Measurements from ENCODE around the gene CYP2S1.

CYP2S1 gene

DNA sequence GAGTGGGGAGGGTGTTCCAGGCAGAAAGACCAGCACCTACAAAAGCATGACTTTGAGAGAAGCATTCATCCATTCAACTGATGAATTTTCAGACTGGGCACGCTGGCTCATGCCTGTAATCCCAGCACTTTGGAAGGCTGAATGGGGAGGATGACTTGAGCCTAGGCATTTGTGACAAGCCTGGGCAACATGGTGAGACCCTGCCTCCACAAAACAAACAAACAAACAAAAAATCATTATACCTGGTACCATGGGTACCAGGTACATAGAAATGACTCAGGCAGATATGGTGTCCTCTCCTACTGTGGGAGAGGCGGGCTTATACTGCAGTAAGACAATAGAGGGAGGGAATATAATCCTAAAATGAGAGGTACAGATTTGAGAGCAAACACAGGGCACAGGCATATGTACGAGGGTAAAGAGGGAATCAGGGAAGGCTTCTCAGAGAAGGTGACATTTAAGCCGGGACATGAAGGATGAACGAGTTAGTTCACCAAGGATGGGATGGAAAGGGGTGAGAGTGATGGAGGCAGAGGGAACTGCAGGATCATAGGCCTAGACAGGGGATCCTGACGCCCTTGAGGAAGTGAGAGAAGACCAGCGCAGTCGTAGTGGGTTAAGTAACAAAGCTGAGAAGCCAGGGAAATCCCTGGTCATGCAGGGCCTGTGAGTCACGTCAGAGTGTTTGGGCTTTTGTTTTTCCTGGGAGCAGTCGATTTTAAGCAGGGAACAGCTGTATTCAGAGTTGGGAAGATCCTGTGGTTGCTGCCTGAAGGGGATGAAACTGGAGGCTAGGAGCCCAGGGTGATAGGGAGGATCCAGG is 2.9 kb downstream of the CYP2S1 start:
- peak in 1 of 2 donors; percentile 46 for DNase-seq

DNA sequence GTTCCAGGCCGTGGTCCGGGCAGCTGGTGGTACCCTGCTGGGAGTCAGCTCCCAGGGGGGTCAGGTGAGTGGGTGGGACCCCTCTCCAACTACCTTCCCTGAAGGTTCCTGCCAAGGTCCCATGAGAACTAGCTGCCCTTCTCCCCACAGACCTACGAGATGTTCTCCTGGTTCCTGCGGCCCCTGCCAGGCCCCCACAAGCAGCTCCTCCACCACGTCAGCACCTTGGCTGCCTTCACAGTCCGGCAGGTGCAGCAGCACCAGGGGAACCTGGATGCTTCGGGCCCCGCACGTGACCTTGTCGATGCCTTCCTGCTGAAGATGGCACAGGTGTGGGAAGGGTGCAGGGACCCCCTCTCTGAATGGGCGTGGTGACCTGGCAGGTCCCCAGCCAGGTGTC is 5.5 kb downstream of the CYP2S1 start:
- DNase-seq, result no peak

DNA sequence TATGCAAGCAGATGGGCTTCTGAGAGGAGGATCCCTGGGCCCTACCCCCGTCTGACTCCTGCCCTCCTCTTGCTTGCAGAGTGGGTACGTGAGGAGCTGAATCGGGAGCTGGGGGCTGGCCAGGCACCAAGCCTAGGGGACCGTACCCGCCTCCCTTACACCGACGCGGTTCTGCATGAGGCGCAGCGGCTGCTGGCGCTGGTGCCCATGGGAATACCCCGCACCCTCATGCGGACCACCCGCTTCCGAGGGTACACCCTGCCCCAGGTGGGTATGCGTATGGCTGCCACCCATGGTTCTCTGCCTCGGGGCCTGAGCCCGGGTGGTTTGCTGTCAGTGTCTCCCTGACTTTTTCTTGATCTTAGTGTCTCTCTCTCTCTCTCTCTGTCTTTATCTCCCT is 10.4 kb downstream of the CYP2S1 start:
- DNase-seq, result no peak

DNA sequence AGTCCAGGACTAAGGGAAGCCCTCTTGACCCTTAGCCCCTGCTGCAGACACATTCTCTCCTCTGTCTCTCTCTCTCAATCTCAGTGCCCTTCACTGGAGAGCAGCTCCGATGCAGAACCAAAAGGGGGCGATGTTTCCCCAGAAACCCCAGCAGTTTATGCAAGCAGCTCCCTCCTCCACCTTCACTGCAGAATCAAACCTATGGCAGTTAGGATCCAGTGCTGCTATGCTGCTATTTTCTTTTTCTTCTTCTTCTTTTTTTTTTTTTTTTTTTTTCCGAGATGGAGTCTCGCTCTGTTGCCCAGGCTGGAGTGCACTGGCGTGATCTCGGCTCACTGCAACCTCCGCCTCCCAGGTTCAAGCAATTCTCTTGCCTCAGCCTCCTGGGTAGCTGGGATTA is 11.3 kb downstream of the CYP2S1 start:
- DNase-seq, result peak; percentile 88 to 91

DNA sequence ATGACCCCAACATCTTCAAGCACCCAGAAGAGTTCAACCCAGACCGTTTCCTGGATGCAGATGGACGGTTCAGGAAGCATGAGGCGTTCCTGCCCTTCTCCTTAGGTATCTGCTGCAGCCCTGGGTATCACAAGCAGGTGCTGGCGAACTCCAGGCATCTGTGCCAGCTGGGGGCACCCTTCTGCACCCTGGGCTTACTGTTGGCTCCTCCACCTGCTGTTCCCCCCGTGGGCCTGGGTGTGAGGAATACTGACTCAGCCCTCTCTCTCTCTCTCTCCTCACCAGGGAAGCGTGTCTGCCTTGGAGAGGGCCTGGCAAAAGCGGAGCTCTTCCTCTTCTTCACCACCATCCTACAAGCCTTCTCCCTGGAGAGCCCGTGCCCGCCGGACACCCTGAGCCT is 13.0 kb downstream of the CYP2S1 start:
- no peak for DNase-seq

DNA sequence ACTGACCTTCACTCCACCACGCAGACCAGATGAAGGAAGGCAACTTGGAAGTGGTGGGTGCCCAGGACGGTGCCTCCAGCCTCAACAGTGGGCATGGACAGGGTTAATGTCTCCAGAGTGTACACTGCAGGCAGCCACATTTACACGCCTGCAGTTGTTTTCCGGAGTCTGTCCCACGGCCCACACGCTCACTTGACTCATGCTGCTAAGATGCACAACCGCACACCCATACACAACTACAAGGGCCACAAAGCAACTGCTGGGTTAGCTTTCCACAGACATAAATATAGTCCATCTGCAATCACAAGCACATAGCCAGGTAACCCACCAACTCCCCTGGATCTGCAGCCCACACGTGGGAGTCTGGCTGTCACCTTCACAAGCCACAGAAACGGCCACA is 13.4 kb downstream of the CYP2S1 start:
- DNase-seq, result no peak

DNA sequence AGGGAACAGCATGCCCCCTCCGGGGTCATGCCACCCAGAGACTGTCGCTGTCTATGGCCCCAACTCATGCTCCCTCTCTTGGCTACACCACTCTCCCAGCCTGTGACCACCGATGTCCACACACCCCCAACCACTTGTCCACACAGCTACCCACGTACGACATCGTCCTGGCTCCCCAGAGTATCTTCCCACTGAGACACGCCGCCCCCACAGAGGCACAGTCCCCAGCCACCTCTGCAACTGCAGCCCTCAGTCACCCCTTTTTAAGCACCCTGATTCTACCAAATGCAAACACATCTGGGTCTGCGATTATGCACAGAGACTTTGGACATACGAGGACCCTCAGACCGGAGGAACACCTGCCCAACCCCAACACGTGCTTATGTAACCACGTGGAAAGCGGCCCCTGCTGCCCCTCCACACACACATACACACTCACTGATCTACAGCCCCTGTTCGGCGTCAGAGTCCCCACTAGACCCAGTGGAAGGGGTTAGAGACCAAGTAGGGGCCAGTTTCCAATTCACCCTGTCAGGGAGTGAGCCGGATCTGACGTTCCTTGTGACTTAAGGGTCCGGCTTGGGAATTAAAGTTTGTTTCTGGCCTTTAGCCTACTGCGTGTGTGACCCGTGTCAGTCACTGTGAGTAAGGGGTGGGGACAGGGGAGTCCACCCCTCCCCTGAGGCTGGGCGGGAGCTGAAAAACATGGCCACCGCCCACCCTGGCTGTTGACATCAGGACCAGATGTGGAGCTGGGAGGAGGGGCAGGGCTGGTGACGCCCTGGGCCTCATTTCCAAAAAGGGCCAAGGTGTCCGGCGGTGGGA is 14.1 kb downstream of the CYP2S1 start:
- no peak for DNase-seq

DNA sequence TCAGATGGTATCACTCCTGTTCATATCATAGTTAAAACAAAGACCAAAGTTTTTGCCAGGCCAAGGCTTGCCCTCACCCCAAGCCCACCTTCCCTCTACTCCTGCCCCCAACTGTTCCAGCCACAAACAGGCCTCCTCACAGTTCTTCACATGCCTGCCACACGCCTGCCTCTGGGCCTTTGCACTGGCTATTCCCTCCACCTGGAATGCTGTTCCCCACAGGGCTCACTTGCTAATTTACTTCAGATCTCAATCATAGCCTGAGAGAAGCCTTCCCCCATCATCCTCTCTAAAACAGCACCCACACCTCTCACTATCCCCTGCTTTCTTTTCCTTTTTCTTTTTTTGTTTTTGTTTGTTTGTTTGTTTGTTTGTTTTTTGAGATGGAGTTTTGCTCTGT is 21.1 kb downstream of the CYP2S1 start:
- no peak for DNase-seq

DNA sequence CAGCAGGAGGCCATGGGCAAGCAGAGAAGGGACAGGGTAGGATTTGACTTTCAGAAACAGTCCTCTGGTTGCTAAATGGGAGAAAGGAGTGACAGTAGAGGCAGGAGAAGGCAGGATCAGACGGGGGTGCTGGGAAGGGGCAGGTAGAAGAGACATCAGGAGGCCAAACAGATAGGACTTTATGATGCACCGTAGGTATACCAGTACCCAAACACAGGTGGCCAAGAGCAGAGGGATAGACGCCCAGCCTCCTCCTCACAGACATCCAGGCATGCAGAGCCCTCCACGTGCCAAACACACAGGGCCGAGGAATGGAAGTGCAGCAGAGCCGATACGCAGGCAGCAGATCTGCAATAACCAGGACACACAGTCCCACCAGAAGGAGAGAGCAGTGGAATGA is 24.7 kb downstream of the CYP2S1 start:
- no peak for DNase-seq

DNA sequence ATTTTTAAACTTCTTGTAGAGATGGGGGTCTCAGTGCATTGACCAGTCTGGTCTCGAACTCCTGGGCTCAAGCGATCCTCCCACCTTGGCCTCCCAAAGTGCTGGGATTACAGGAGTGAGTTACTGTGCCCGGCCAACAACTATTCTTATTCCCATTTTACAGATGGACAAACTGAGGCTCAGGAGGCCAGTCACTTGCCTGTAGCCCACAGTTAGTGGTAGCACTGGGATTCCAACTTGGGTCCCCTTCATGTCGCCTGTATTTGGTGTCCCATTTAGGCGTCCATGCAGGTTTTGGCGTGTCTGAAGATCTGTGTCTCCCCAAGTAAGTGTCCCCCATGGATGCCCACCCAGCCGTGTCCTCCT is 25.2 kb downstream of the CYP2S1 start:
- DNase-seq, result no peak

DNA sequence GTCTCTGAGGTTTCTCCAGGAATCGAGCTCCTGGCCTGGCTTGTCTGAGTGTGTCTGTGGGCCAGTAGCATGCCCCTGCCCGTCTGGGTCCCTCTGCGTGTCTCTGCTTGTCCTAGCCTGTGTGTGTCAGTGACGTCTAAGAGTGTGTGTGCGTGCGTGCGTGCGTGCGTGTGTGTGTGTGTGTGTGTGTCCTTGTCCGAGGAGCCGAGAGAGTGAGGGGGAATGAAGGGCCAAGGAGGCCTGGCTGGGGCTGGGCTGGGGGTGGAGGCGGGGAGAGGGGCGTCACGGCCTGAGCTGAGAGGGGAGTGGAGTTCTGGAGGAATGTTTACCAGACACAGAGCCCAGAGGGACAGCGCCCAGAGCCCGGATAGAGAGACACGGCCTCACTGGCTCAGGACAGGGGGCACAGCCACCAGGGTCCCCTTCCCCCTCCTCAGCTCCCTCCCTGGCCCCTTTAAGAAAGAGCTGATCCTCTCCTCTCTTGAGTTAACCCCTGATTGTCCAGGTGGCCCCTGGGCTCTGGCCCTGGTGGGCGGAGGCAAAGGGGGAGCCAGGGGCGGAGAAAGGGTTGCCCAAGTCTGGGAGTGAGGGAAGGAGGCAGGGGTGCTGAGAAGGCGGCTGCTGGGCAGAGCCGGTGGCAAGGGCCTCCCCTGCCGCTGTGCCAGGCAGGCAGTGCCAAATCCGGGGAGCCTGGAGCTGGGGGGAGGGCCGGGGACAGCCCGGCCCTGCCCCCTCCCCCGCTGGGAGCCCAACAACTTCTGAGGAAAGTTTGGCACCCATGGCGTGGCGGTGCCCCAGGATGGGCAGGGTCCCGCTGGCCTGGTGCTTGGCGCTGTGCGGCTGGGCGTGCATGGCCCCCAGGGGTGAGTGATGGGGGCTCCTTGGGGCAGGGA is 25.8 kb downstream of the CYP2S1 start, which contains the start of gene AXL:
Gene AXL, plus strand, starts transcription at position 609 of the 893 bp plus-strand sequence. Its CDS starts 170 bp downstream, at position 779.
- DNase-seq, result no peak

DNA sequence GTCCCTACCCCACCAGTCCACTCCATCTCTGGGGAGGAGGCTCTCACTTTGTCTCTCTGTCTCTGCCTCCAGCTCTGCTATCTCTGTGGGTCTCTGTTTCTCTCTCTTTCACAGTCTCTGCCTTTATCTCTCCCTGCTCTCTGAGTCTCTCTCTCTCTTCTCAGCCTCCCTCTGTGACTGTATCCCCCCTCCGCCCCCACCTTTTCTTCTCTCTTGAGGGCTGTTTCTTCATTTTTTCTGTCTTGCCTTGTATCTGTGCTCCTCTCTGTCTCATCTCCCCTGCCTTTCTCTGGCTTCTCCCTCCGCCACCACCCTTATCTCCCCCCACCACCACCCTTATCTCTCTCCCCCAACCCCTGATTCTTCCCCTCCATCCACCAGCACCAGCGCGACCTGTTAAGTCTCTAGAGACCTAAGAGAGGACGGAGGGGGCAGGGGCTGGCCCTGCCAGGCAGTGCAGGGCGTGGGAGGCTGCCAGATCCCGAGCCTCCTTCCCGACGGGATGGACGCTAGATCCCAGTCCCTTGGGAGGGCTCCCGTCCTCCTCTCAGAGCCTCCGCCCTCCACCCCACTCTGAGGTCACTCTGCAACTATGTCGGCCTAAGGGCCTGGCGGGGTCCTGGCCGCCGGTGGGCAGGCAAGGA is 27.0 kb downstream of the CYP2S1 start:
- DNase-seq, result no peak

DNA sequence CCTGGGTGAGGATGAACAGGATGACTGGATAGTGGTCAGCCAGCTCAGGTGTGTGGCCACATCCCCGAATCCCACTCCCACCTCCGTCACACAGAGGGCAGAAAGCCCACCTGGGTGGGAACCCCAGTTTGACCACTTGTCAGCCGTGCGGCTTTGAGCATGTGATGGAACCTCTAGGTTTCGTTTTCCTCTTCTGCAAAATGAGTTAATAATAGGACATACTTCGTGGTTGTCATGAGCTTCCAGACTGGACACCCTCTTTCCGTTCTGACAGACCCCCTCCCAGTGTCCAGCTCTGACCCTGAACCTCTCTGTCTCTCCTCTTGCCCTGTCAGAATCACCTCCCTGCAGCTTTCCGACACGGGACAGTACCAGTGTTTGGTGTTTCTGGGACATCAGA is 27.8 kb downstream of the CYP2S1 start:
- DNase-seq, result no peak

DNA sequence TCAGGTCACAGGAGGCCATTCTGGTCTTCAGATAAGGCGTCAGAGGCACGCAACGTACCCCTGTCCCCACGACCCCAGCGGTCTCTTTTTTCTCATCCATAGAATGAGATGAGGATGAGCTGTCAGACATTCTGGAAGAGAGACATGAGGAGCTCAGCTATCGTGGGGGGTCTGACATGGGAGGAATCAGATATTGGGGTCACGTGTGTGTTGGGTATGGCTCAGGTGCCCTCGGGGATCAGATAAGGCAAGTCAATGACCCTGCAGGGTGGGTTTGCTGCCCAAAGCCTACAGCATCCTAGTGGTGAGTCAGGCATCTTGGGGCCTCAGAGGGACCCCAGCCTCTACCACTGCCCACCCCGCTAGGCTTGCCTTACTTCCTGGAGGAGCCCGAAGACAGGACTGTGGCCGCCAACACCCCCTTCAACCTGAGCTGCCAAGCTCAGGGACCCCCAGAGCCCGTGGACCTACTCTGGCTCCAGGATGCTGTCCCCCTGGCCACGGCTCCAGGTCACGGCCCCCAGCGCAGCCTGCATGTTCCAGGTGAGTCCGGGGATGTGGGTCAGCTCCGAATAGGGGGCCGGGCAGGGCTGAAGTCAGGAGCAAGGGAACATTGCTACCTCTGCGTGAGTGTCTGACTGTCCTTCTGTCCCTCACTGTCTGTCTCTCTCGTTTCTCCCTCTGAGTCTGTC is 28.6 kb downstream of the CYP2S1 start:
- DNase-seq, result no peak

DNA sequence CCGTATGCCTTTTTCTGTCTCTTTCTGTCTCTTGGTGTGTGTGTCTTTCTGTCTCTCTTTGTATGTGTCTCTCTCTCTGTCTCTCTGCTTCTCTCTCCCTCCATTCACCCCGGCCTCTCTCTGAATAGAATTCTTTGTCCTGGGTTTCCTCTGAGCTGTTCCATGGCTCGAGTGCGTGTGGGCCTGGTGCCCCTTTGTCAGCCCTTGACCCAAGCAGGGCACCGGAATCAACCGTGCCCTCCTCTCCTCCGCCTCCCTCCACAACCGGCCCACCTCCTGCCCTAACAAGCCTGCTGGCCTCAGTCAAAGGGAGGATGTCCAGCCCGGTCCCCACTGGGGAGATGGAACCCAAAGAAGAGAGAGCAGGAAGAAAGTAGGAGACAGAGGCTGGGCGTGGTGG is 29.2 kb downstream of the CYP2S1 start:
- no peak for DNase-seq

DNA sequence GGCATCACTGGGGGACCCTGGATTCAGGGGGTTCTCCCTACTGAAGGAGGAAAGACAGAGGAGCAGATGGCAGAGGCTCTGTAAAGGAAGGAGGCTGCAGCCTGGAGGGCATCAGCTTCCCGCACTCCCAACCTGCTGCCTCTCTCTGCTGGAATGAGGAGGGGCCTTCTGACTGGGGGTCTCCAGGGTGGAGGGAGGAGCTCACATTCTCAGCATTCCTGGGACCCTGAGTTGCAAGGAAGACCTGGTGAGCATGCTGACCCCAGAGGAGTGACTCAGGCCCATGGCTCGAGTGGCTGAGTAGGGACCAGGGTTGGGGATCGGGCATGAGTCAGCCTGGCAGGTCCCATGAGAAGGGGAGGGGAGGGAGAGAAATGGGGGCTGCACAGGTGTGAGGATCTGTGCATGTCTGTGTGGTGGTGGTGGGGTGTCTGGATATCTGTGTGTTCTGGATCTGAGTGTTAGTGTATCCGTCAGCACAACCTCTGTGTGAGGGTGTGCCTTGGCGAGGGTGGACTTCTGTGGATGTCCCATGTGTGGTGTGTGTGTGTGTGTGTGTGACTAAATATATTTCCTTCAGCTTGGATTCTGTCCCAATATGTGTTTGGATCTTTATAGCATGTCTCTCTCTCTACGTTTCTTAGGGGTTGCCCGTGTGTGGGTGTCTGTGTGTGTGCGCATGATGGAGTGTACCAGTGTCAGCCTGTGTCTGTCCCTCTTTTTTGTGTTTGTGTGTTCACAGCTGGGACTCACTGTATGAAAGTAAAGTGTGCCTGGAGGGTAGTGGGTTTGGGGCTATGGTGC is 30.6 kb downstream of the CYP2S1 start:
- no peak for DNase-seq

DNA sequence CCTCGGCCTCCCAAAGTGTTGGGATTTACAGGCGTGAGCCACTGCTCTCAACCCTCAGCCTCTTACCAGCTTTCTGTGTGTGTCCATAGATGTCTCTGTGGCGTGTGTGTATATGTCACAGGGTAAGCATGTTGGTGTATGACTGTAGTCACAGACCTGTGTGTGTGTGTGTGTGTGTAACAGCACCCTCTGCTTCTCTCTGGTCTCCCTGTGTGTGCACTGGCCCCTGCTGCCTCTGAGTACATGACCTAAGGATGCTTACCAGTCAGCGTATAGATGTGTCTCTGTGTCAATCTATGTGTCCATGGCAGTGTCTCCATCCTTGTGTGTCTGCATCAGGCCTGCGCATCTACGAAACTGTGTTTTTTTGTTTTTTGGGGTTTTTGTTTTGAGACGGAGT is 31.6 kb downstream of the CYP2S1 start:
- no peak for DNase-seq

DNA sequence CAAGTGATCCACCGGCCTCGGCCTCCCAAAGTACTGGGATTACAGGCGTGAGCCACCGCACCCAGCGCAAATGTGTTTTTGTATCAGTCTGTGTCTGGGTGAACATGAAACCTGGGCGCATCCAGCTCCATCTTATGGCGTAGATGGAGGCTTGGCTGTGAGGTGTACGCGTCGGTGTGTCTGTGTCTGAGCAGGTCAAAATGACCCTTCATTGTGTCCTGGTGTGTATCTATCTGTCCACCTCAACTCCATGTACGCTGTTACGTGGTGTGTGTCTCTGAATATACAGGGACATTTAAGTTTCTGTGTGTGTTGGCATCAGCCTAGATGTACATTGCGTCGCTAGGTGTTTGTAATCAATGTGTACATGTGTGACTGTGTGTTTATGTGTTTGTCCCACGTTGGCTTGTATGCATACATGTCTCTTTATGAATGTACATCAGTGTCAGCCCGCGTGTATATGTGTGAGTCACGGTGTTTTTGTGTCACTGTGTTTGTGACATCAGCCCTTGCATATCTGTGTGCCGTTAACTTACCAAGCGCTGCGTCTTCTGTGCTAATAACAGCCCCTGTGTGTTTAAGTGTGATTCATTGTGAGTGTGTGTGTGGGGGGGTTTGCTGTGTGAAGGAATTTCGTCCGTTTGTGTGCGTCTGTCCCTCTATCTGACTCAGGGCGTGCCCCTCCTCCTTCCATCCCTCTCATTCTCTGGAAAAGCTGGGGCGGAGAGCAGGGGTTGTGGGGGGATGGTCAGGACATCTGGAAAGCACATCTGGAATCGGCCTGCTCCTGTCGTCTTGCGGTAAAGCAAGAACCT is 32.4 kb downstream of the CYP2S1 start:
- DNase-seq, result peak in 1 of 2 donors; percentile 33

DNA sequence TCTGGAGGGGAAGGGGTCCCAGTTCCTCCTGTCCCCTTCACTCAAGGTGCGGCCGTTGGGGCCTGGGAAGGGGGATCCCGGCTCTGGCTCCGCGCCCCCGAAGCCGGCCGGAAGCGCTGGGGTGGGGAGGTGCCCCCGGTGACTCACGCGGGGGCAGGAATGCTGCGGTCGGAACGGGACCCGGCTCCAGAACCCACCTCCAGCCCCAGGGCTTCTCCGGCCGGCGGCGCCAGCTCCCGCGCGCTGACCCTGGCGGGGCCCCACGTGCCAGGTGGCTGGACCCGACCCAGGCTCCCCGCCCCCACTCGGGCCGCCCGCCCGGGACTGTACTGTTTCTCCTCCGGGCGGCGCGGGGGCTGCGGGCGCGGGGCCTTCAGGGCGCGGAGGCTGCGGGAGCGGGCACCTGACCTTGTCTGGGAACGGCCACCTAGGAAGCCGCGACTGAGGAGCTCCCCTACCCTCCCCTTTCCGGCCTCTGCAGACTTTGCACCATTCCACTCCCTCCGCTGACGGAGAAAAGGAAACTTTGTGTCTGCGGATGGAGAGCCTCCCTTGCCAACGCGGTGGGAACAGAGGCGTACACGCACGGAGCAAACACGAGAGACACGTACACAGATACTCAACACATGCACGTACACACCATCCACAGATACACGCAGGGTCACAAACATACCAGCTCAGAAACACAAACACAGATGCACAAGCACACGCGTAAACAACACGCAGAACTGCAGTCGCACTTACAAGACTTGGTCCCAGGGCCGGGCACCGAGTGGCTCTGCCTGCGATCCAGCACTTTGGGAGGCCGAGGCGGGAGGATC is 33.2 kb downstream of the CYP2S1 start:
- peak; percentile 17 to 30 for DNase-seq
